Caco-2 (cell line): ENCODE data around the gene PPM1K. TPM values are rescaled to one million over a fixed set of nuclear protein-coding genes. Genes with fewer than 3 reads are reported as not detected.

ENCODE experiments used
- BruUV-seq: library from RNA; stranded (reverse); fragments of 400-500 nt; replicated peaks from 2 replicates; lab custom pipeline; 2021; lab: Mats Ljungman, UMichigan
- CTCF ChIA-PET: fragments of 300-600 bp; sonication (Branson Sonifier 250); formaldehyde crosslinking; loops from one replicate; lab custom pipeline; 2022; ENCODE audit warnings: antibody characterized with exemption; lab: Charles Lee
- POLR2A ChIA-PET: fragments of 300-600 bp; sonication (Branson Sonifier 250); formaldehyde crosslinking; loops from one replicate; lab custom pipeline; 2022; ENCODE audit warnings: antibody characterized with exemption; lab: Charles Lee
- DNase-seq, 2 experiments: peaks; one replicate each; pipeline versions ENCODE4 v3.0.0 to v3.0.0-alpha.2; 2020 to 2022
- H3K27me3 ChIP-seq: replicated peaks from 2 replicates; pipeline ENCODE4 v1.6.0; 2011; ENCODE audit warnings: low read length; ENCODE audit not compliant: control insufficient read depth, insufficient read depth
- H3K36me3 ChIP-seq: 2 replicates; pipeline ENCODE4 v1.5.1; 2011; ENCODE audit warnings: low read length; ENCODE audit not compliant: control insufficient read depth, insufficient read depth
- H3K4me1 ChIP-seq: fragments of 250-450 bp; sonication (Bioruptor Pico); 2 replicates; pipeline ENCODE4 v1.5.1; 2020; ENCODE audit warnings: mild to moderate bottlenecking
- H3K4me3 ChIP-seq: 2 replicates; pipeline ENCODE4 v1.5.1; 2011; ENCODE audit warnings: low read depth, mild to moderate bottlenecking, control low read depth, low read length
- H3K9me3 ChIP-seq: fragments of 250-450 bp; sonication (Bioruptor Pico); 2 replicates; pipeline ENCODE4 v1.5.1; 2020; ENCODE audit warnings: mild to moderate bottlenecking, moderate library complexity
- H3K27ac Mint-ChIP-seq: one replicate; pipeline ENCODE4 v1.8.0; 2022; ENCODE audit warnings: mixed read lengths; ENCODE audit not compliant: unreplicated experiment
- H3K27me3 Mint-ChIP-seq: one replicate; pipeline ENCODE4 v1.8.0; 2022; ENCODE audit warnings: mixed read lengths; ENCODE audit not compliant: insufficient read depth, unreplicated experiment
- H3K36me3 Mint-ChIP-seq: one replicate; pipeline ENCODE4 v1.8.0; 2022; ENCODE audit warnings: mild to moderate bottlenecking, mixed read lengths; ENCODE audit not compliant: insufficient read depth, unreplicated experiment
- H3K4me1 Mint-ChIP-seq: one replicate; pipeline ENCODE4 v1.8.0; 2022; ENCODE audit warnings: low read depth, mixed read lengths; ENCODE audit not compliant: unreplicated experiment
- H3K4me3 Mint-ChIP-seq: one replicate; pipeline ENCODE4 v1.8.0; 2022; ENCODE audit warnings: mild to moderate bottlenecking, moderate library complexity, mixed read lengths; ENCODE audit not compliant: unreplicated experiment
- H3K9me3 Mint-ChIP-seq: one replicate; pipeline ENCODE4 v1.8.0; 2022; ENCODE audit warnings: mixed read lengths; ENCODE audit not compliant: unreplicated experiment
- CTCF ChIP-seq, 2 experiments: fragments of 200-600 bp in 1 of 2; IDR thresholded peaks; 1 replicate in 1 of 2; 2 replicates in 1 of 2; pipeline versions ENCODE4 v1.5.1 to v1.8.0; 2011 to 2022; ENCODE audit warnings: antibody characterized with exemption in 1 of 2, control low read depth in 1 of 2, inconsistent platforms in 1 of 2, low read depth in 1 of 2, low read length in 1 of 2, mild to moderate bottlenecking in 1 of 2, moderate library complexity in 1 of 2; ENCODE audit not compliant: insufficient read depth in 1 of 2, severe bottlenecking in 1 of 2, unreplicated experiment in 1 of 2
- intact Hi-C: fragments of 100-400 bp; cut with micrococcal nuclease; formaldehyde crosslinking; loops from one replicate; pipeline ENCODE4 v1.10.0; 2022; ENCODE audit not compliant: unreplicated experiment
- total RNA-seq: library from RNA; stranded (reverse); gene quantifications from 2 replicates; pipeline ENCODE4 v1.2.3, GENCODE V29; 2022

The PPM1K gene
- total RNA-seq, 1 experiment from 2014 or later: 23.8 TPM

GRCh38 chr4:88219099-88219498, 65.3 kb downstream of the PPM1K start:
- no TSS peak for BruUV-seq
- H3K4me3 ChIP-seq: no peak overlapping the region

GRCh38 chr4:88217169-88217568, 67.2 kb downstream of the PPM1K start:
- Mint-ChIP-seq H3K4me3 (no peak overlapping the region), H3K9me3 (peaks cover 10% of the 10 kb centered on the region), H3K27me3 (no peaks in the 10 kb centered on the region), H3K36me3 (peaks cover 6% of the 10 kb centered on the region), H3K27ac (no peak overlapping the region), H3K4me1 (peaks cover 21% of the 10 kb centered on the region)
- ChIA-PET POLR2A (interaction anchor here (0.6 kb wide), 1 partner anchor 152 kb away, joined by 3 read pairs; no protein-coding TSS in a partner anchor), CTCF (interaction anchor here (0.6 to 2.3 kb wide), 5 partner anchors 71 to 310 kb away, joined by 3 to 74 read pairs (median 4); no protein-coding TSS in a partner anchor)
- intact Hi-C loops: no loop called here
- no peaks in the 10 kb centered on the region for H3K36me3 ChIP-seq
- BruUV-seq: no TSS peak
- no peak overlapping the region for H3K4me3 ChIP-seq
- no peaks in the 10 kb centered on the region for H3K9me3 ChIP-seq
- no peak for TF ChIP-seq CTCF (IDR thresholded peaks at IDR 0.05; ENCODE audit: insufficient read depth in 1 of 2, low read depth in 1 of 2, low read length in 1 of 2, severe bottlenecking in 1 of 2, unreplicated experiment in 1 of 2)
- H3K4me1 ChIP-seq: peaks cover 10% of the 10 kb centered on the region
- no peaks in the 10 kb centered on the region for H3K27me3 ChIP-seq
- peak; percentile 14 to 49 for DNase-seq

More at GRCh38 chr4:88219099-88219498, 65.3 kb downstream of the PPM1K start:
- Mint-ChIP-seq H3K27me3 (no peaks in the 10 kb centered on the region), H3K27ac (no peak overlapping the region), H3K9me3 (peaks cover 10% of the 10 kb centered on the region), H3K4me3 (peak overlapping the region; percentile 28), H3K4me1 (peaks cover 16% of the 10 kb centered on the region), H3K36me3 (peaks cover 6% of the 10 kb centered on the region)
- POLR2A ChIA-PET: no interaction called here
- Histone ChIP-seq H3K9me3 (no peaks in the 10 kb centered on the region), H3K27me3 (no peaks in the 10 kb centered on the region), H3K36me3 (no peaks in the 10 kb centered on the region), H3K4me1 (peaks cover 8% of the 10 kb centered on the region; the same call in 1 of the 2 replicates)
- peak; percentile 57 to 79 for TF ChIP-seq CTCF (IDR thresholded peaks at IDR 0.05; ENCODE audit: insufficient read depth in 1 of 2, low read depth in 1 of 2, low read length in 1 of 2, severe bottlenecking in 1 of 2, unreplicated experiment in 1 of 2)
- peak in 1 of 2 experiments; percentile 47 for DNase-seq
- intact Hi-C loops: loop anchor here (1.0 to 2.0 kb wide), 4 partner anchors 65 to 296 kb away; partner anchors contain the start of genes HERC6 and PPM1K
- CTCF ChIA-PET: interaction anchor here (0.6 to 2.3 kb wide), 23 partner anchors 9 to 1059 kb away, joined by 3 to 74 read pairs (median 3); partner anchors contain the start of genes HERC5 and HERC6

GRCh38 chr4:88216395-88216794, 68.0 kb downstream of the PPM1K start:
- Mint-ChIP-seq H3K27me3 (no peaks in the 10 kb centered on the region), H3K36me3 (peaks cover 6% of the 10 kb centered on the region), H3K4me3 (no peak overlapping the region), H3K27ac (no peak overlapping the region), H3K9me3 (peaks cover 10% of the 10 kb centered on the region), H3K4me1 (peaks cover 29% of the 10 kb centered on the region)
- Histone ChIP-seq H3K4me3 (no peak overlapping the region), H3K4me1 (peaks cover 17% of the 10 kb centered on the region), H3K27me3 (no peaks in the 10 kb centered on the region), H3K9me3 (no peaks in the 10 kb centered on the region), H3K36me3 (no peaks in the 10 kb centered on the region)
- ChIA-PET CTCF (interaction anchor here (0.8 to 1.5 kb wide), 3 partner anchors 162 to 299 kb away, joined by 3 to 5 read pairs (median 4); no protein-coding TSS in a partner anchor), POLR2A (no interaction called here)
- peak in 1 of 2 experiments; percentile 14 for DNase-seq
- intact Hi-C loops: no loop called here
- TF ChIP-seq CTCF (IDR thresholded peaks at IDR 0.05; ENCODE audit: insufficient read depth in 1 of 2, low read depth in 1 of 2, low read length in 1 of 2, severe bottlenecking in 1 of 2, unreplicated experiment in 1 of 2): no peak
- BruUV-seq: no TSS peak
